SK-N-SH (cell line): ENCODE results near the gene NWD2. TPM values are rescaled to one million over a fixed set of nuclear protein-coding genes. Genes with fewer than 3 reads are reported as not detected.

ENCODE experiments used
- CTCF ChIA-PET: fragments of 300-600, 350-600 bp; formaldehyde crosslinking; extraction: SDS; loops from one replicate; lab custom pipeline; 2021; lab: Yijun Ruan, JAX
- POLR2A ChIA-PET: fragments of 350-600 bp; sonication (Branson Sonifier 250); formaldehyde crosslinking; extraction: SDS; loops from one replicate; lab custom pipeline; 2020; ENCODE audit warnings: antibody characterized with exemption, inconsistent platforms; lab: Yijun Ruan, JAX
- DNase-seq: peaks from one replicate; pipeline ENCODE4 v3.0.0; 2012
- H2AFZ ChIP-seq: fragments of 200-600 bp; sonication (generic); 2 replicates; pipeline ENCODE4 v1.8.1; 2016; ENCODE audit warnings: antibody characterized with exemption, mild to moderate bottlenecking, low read depth
- H3F3A ChIP-seq: fragments of 200-600 bp; sonication (generic); replicated peaks from 2 replicates; pipeline ENCODE3; 2016; ENCODE audit warnings: antibody characterized with exemption, mild to moderate bottlenecking; ENCODE audit not compliant: insufficient read depth
- H3K27ac ChIP-seq, 2 experiments: fragments of 200-500 bp in 1 of 2; fragments of 200-600 bp in 1 of 2; sonication (Bioruptor generic) in 1 of 2; sonication (generic), shearing (Covaris generic) in 1 of 2; 2 replicates each; pipeline versions ENCODE4 v1.5.1 to v1.6.1; 2014 to 2016; ENCODE audit warnings: low read depth in 2 of 2, inconsistent platforms in 1 of 2, low read length in 1 of 2, mild to moderate bottlenecking in 1 of 2, mixed read lengths in 1 of 2
- H3K27me3 ChIP-seq: fragments of 200-600 bp; sonication (generic), shearing (Covaris generic); 2 replicates; pipeline ENCODE4 v1.6.1; 2016; ENCODE audit warnings: mixed run types; ENCODE audit not compliant: insufficient read depth
- H3K36me3 ChIP-seq, 2 experiments: fragments of 200-500 bp in 1 of 2; fragments of 200-600 bp in 1 of 2; sonication (Bioruptor generic) in 1 of 2; sonication (generic) in 1 of 2; replicated peaks in 1 of 2; 2 replicates each; pipeline versions ENCODE3 to v1.5.1; 2014 to 2016; ENCODE audit warnings: low read length in 1 of 2, mild to moderate bottlenecking in 1 of 2; ENCODE audit not compliant: insufficient read depth in 2 of 2, control insufficient read depth in 1 of 2
- H3K4me1 ChIP-seq, 2 experiments: fragments of 200-500 bp in 1 of 2; fragments of 200-600 bp in 1 of 2; sonication (Bioruptor generic) in 1 of 2; sonication (generic), shearing (Covaris generic) in 1 of 2; 2 replicates each; pipeline versions ENCODE4 v1.5.1 to v1.6.1; 2014 to 2016; ENCODE audit warnings: low read depth in 1 of 2, low read length in 1 of 2, mixed run types in 1 of 2; ENCODE audit not compliant: insufficient read depth in 2 of 2, control insufficient read depth in 1 of 2
- H3K4me2 ChIP-seq: fragments of 200-600 bp; sonication (generic), shearing (Covaris generic); 2 replicates; pipeline ENCODE4 v1.6.1; 2017; ENCODE audit warnings: mixed run types
- H3K4me3 ChIP-seq, 2 experiments: fragments of 200-500 bp in 1 of 2; fragments of 200-600 bp in 1 of 2; sonication (Bioruptor generic) in 1 of 2; sonication (generic), shearing (Covaris generic) in 1 of 2; 2 replicates each; pipeline versions ENCODE4 v1.5.1 to v1.8.1; 2014 to 2016; ENCODE audit warnings: low read depth in 2 of 2, inconsistent platforms in 1 of 2, low read length in 1 of 2, mild to moderate bottlenecking in 1 of 2, mixed read lengths in 1 of 2, moderate library complexity in 1 of 2
- H3K79me2 ChIP-seq: fragments of 200-600 bp; sonication (generic); 2 replicates; pipeline ENCODE4 v1.8.1; 2017; ENCODE audit warnings: mild to moderate bottlenecking; ENCODE audit not compliant: insufficient read depth
- H3K9ac ChIP-seq: fragments of 200-600 bp; sonication (generic); 2 replicates; pipeline ENCODE4 v1.6.1; 2017; ENCODE audit warnings: mixed run types
- H3K9me2 ChIP-seq: fragments of 200-600 bp; sonication (generic); 2 replicates; pipeline ENCODE4 v1.6.1; 2017; ENCODE audit warnings: mixed run types
- H3K9me3 ChIP-seq: fragments of 200-600 bp; sonication (generic); 2 replicates; pipeline ENCODE4 v1.6.1; 2017; ENCODE audit warnings: mixed run types, mild to moderate bottlenecking, moderate library complexity
- H4K20me1 ChIP-seq: fragments of 200-600 bp; sonication (generic); 2 replicates; pipeline ENCODE4 v1.6.1; 2017; ENCODE audit warnings: mild to moderate bottlenecking, mixed run types; ENCODE audit not compliant: insufficient read depth
- EP300 ChIP-seq, 2 experiments: IDR thresholded peaks; 2 replicates each; pipeline versions ENCODE4 v1.4.0 to v1.6.1; 2012; ENCODE audit warnings: borderline replicate concordance in 1 of 2, low read depth in 1 of 2, low read length in 1 of 2
- EZH2phosphoT487 ChIP-seq: fragments of 200-600 bp; sonication (generic); IDR thresholded peaks from 2 replicates; pipeline ENCODE4 v1.6.1; 2017; ENCODE audit warnings: low read depth, mixed run types, mild to moderate bottlenecking, antibody characterized with exemption, moderate library complexity, borderline replicate concordance
- FOXJ3 ChIP-seq: sonication (generic); formaldehyde crosslinking; IDR thresholded peaks from 2 replicates; pipeline ENCODE4 v1.5.1; 2020; ENCODE audit warnings: mild to moderate bottlenecking, missing genetic modification reagents
- FOXM1 ChIP-seq: IDR thresholded peaks from 2 replicates; pipeline ENCODE4 v1.4.0; 2012; ENCODE audit warnings: low read depth, mild to moderate bottlenecking
- GABPA ChIP-seq: IDR thresholded peaks from 2 replicates; pipeline ENCODE4 v1.4.0; 2012; ENCODE audit warnings: low read depth, mild to moderate bottlenecking
- GATA2 ChIP-seq: sonication (generic); formaldehyde crosslinking; IDR thresholded peaks from 2 replicates; pipeline ENCODE4 v1.5.0; 2020; ENCODE audit warnings: mild to moderate bottlenecking, missing genetic modification reagents
- MXI1 ChIP-seq: IDR thresholded peaks from 2 replicates; pipeline ENCODE4 v1.6.1; 2012; ENCODE audit warnings: mild to moderate bottlenecking, low read depth, low read length, improper control_type of control experiment
- NRF1 ChIP-seq: IDR thresholded peaks from 2 replicates; pipeline ENCODE4 v1.6.1; 2012; ENCODE audit warnings: low read depth, mild to moderate bottlenecking, low read length
- RAD21 ChIP-seq: IDR thresholded peaks from 2 replicates; pipeline ENCODE4 v1.6.1; 2012; ENCODE audit warnings: mild to moderate bottlenecking, low read length
- RFX5 ChIP-seq: IDR thresholded peaks from 2 replicates; pipeline ENCODE4 v1.6.1; 2012; ENCODE audit warnings: mild to moderate bottlenecking, improper control_type of control experiment, low read length
- RXRA ChIP-seq: IDR thresholded peaks from 2 replicates; pipeline ENCODE4 v1.4.0; 2012; ENCODE audit warnings: low read depth, mild to moderate bottlenecking, borderline replicate concordance
- SIN3A ChIP-seq: IDR thresholded peaks from 2 replicates; pipeline ENCODE4 v1.6.1; 2012; ENCODE audit warnings: low read depth, mild to moderate bottlenecking, low read length, moderate library complexity, borderline replicate concordance
- TAF1 ChIP-seq: IDR thresholded peaks from 2 replicates; pipeline ENCODE4 v1.6.1; 2012; ENCODE audit warnings: low read depth, mild to moderate bottlenecking, low read length, moderate library complexity, borderline replicate concordance
- TCF12 ChIP-seq: IDR thresholded peaks from 2 replicates; pipeline ENCODE4 v1.4.0; 2012
- TEAD4 ChIP-seq: IDR thresholded peaks from 2 replicates; pipeline ENCODE4 v1.4.0; 2012; ENCODE audit warnings: mild to moderate bottlenecking, borderline replicate concordance; ENCODE audit not compliant: insufficient read depth
- YY1 ChIP-seq: IDR thresholded peaks from 2 replicates; pipeline ENCODE4 v1.4.0; 2012; ENCODE audit warnings: low read depth, mild to moderate bottlenecking
- WGBS: methylation state at CpG from one replicate; pipeline ENCODE4 v1.1.6; 2017; ENCODE audit warnings: low lambda C conversion rate; 5-methylcytosine and 5-hydroxymethylcytosine counted together
- polyA plus RNA-seq, 3 experiments: library from polyadenylated mRNA; depleted of rRNA; stranded (reverse); fragments of >200 nt; gene quantifications; 2 replicates each; pipeline ENCODE4 v1.2.3, GENCODE V29; 2012
- TF ChIP-seq, protein P1 (sequence below): IDR thresholded peaks from 2 replicates; pipeline ENCODE4 v1.4.0; 2012; ENCODE audit warnings: low read depth, borderline replicate concordance
- TF ChIP-seq, protein P2 (sequence below): IDR thresholded peaks from 2 replicates; pipeline ENCODE4; 2012
- TF ChIP-seq, protein P3 (sequence below): fragments of 200-600 bp; sonication (generic); IDR thresholded peaks from 2 replicates; pipeline ENCODE4 v1.6.1; 2017; ENCODE audit warnings: antibody characterized with exemption, mild to moderate bottlenecking, moderate library complexity

NWD2 gene
- polyA plus RNA-seq, 1 of the 3 experiments (the other 2 are of a cell fraction): not detected

DNA sequence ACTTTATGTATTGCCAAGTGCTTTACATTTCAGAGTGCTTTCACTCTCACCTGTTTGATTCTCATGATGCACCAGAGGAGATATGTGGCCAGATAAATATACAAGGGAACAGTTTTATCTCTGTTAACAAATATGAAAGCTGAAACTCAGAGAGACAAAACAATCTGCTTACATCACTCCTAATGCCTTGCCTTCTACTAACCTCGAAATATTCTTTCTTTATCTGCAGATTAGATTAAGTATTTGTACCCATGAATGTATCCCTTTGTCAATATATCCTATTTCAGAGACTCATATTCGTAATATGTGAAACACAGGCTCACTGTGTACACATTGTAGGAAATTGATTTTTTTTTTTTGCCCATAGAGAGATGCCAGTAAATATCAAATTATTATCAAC, 178.1 kb downstream of the NWD2 start:
- DNase-seq: no peak
- ChIA-PET CTCF (no interaction called here), POLR2A (no interaction called here)
- H3K9ac ChIP-seq: no peak overlapping the region
- H3K4me3 ChIP-seq: no peak overlapping the region
- no peaks in the 10 kb centered on the region; the same call in 1 of the 2 replicates for H3K27me3 ChIP-seq
- H3K27ac ChIP-seq: no peak overlapping the region
- H3K9me2 ChIP-seq: no peaks in the 10 kb centered on the region
- H3K4me2 ChIP-seq: no peak overlapping the region
- H3K36me3 ChIP-seq: no peaks in the 10 kb centered on the region
- no peak overlapping the region for H2AFZ ChIP-seq
- WGBS: 0% methylated on average over 2 of the region's 2 CpGs
- no peaks in the 10 kb centered on the region for H3K9me3 ChIP-seq
- no peaks in the 10 kb centered on the region for H3K4me1 ChIP-seq
- no peaks in the 10 kb centered on the region for H4K20me1 ChIP-seq
- no peak for TF ChIP-seq TCF12
- TF ChIP-seq MXI1: no peak
- no peak for TF ChIP-seq FOXJ3
- no peak for TF ChIP-seq RAD21
- TF ChIP-seq EP300 (IDR thresholded peaks at IDR 0.05; ENCODE audit: borderline replicate concordance in 1 of 2, low read depth in 1 of 2, low read length in 1 of 2): no peak
- TF ChIP-seq, protein P1, sequence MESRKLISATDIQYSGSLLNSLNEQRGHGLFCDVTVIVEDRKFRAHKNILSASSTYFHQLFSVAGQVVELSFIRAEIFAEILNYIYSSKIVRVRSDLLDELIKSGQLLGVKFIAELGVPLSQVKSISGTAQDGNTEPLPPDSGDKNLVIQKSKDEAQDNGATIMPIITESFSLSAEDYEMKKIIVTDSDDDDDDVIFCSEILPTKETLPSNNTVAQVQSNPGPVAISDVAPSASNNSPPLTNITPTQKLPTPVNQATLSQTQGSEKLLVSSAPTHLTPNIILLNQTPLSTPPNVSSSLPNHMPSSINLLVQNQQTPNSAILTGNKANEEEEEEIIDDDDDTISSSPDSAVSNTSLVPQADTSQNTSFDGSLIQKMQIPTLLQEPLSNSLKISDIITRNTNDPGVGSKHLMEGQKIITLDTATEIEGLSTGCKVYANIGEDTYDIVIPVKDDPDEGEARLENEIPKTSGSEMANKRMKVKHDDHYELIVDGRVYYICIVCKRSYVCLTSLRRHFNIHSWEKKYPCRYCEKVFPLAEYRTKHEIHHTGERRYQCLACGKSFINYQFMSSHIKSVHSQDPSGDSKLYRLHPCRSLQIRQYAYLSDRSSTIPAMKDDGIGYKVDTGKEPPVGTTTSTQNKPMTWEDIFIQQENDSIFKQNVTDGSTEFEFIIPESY: no peak
- no peak for TF ChIP-seq GATA2 (CRISPR knock-in tag)
- no peaks in the 10 kb centered on the region for H3K79me2 ChIP-seq
- no peaks in the 10 kb centered on the region for H3F3A ChIP-seq

DNA sequence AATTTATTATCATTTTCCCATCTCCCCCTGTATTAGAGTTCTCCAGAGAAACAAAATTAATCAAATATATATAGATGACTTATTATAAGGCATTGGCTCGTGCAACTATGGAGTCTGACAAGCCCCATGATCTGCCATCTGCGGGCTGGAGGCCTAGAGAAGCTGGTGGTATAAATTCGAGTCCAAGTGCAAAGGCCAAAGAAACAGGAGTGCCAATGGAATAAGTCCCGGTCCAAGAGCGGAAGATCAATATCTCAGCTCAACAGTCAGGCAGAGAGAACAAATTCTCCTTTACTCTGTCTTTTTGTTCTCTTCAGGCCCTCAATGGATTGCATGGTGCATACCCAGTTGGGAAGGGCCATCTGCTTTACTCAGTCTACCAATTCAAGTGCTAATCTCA, 178.8 kb downstream of the NWD2 start:
- Histone ChIP-seq H3K4me2 (no peak overlapping the region), H3K4me3 (no peak overlapping the region), H4K20me1 (no peaks in the 10 kb centered on the region), H3F3A (no peaks in the 10 kb centered on the region), H3K9me3 (no peaks in the 10 kb centered on the region), H3K36me3 (no peaks in the 10 kb centered on the region), H3K27me3 (no peaks in the 10 kb centered on the region; the same call in 1 of the 2 replicates), H3K79me2 (no peaks in the 10 kb centered on the region), H3K9me2 (no peaks in the 10 kb centered on the region), H3K4me1 (no peaks in the 10 kb centered on the region), H3K27ac (no peak overlapping the region), H3K9ac (no peak overlapping the region), H2AFZ (no peak overlapping the region)
- ChIA-PET CTCF (no interaction called here), POLR2A (no interaction called here)
- TF ChIP-seq RFX5: no peak
- no peak for TF ChIP-seq SIN3A
- TF ChIP-seq EZH2phosphoT487: no peak
- TF ChIP-seq TEAD4: no peak
- TF ChIP-seq MXI1: no peak
- TF ChIP-seq FOXM1: no peak
- TF ChIP-seq, protein P1: no peak
- TF ChIP-seq RXRA: no peak
- no peak for TF ChIP-seq TAF1
- TF ChIP-seq GABPA: no peak
- TF ChIP-seq RAD21: no peak
- no peak for TF ChIP-seq NRF1
- TF ChIP-seq YY1: no peak
- TF ChIP-seq, protein P2, sequence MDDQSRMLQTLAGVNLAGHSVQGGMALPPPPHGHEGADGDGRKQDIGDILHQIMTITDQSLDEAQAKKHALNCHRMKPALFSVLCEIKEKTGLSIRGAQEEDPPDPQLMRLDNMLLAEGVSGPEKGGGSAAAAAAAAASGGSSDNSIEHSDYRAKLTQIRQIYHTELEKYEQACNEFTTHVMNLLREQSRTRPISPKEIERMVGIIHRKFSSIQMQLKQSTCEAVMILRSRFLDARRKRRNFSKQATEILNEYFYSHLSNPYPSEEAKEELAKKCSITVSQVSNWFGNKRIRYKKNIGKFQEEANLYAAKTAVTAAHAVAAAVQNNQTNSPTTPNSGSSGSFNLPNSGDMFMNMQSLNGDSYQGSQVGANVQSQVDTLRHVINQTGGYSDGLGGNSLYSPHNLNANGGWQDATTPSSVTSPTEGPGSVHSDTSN: no peak
- TF ChIP-seq, protein P3, sequence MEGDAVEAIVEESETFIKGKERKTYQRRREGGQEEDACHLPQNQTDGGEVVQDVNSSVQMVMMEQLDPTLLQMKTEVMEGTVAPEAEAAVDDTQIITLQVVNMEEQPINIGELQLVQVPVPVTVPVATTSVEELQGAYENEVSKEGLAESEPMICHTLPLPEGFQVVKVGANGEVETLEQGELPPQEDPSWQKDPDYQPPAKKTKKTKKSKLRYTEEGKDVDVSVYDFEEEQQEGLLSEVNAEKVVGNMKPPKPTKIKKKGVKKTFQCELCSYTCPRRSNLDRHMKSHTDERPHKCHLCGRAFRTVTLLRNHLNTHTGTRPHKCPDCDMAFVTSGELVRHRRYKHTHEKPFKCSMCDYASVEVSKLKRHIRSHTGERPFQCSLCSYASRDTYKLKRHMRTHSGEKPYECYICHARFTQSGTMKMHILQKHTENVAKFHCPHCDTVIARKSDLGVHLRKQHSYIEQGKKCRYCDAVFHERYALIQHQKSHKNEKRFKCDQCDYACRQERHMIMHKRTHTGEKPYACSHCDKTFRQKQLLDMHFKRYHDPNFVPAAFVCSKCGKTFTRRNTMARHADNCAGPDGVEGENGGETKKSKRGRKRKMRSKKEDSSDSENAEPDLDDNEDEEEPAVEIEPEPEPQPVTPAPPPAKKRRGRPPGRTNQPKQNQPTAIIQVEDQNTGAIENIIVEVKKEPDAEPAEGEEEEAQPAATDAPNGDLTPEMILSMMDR: no peak
- no peak for DNase-seq
- 10% methylated on average over 5 of the region's 5 CpGs for WGBS
